BJ (cell line): ENCODE data around the gene KCNK6. TPM values are rescaled to one million over a fixed set of nuclear protein-coding genes. Genes with fewer than 3 reads are reported as not detected.

Experiments
- CTCF ChIA-PET: fragments of 350-600 bp; formaldehyde crosslinking; extraction: SDS; loops from one replicate; lab custom pipeline; 2021; ENCODE audit warnings: antibody characterized with exemption, inconsistent platforms; lab: Yijun Ruan, JAX
- POLR2A ChIA-PET: fragments of 300-600 bp; sonication (Branson Sonifier 250); formaldehyde crosslinking; extraction: SDS; loops from one replicate; lab custom pipeline; 2021; ENCODE audit warnings: antibody characterized with exemption; lab: Charles Lee
- DNase-seq: peaks from one replicate; pipeline ENCODE4 v3.0.0-alpha.2; 2011; ENCODE audit warnings: low read depth
- H3K27me3 ChIP-seq: 2 replicates; pipeline ENCODE4 v1.6.0; 2011; ENCODE audit warnings: low read length; ENCODE audit not compliant: control insufficient read depth, insufficient read depth
- H3K36me3 ChIP-seq: 2 replicates; pipeline ENCODE4 v1.5.1; 2011; ENCODE audit warnings: low read length; ENCODE audit not compliant: control insufficient read depth, insufficient read depth
- H3K4me3 ChIP-seq: 2 replicates; pipeline ENCODE4 v1.5.1; 2011; ENCODE audit warnings: low read depth, mild to moderate bottlenecking, control low read depth, low read length
- polyA plus RNA-seq: library from polyadenylated mRNA; depleted of rRNA; stranded (reverse); fragments of >200 nt; gene quantifications from 2 replicates; pipeline ENCODE4 v1.2.3, GENCODE V29; 2011
- TF ChIP-seq, protein P1 (sequence below): IDR thresholded peaks from 2 replicates; pipeline ENCODE4 v1.5.1; 2011; ENCODE audit warnings: low read depth, mild to moderate bottlenecking, control low read depth, inconsistent platforms, low read length, moderate library complexity; ENCODE audit not compliant: insufficient read depth

The KCNK6 gene
- polyA plus RNA-seq, 1 experiment = 16.5 TPM

- no peak for DNase-seq
- TF ChIP-seq, protein P1, sequence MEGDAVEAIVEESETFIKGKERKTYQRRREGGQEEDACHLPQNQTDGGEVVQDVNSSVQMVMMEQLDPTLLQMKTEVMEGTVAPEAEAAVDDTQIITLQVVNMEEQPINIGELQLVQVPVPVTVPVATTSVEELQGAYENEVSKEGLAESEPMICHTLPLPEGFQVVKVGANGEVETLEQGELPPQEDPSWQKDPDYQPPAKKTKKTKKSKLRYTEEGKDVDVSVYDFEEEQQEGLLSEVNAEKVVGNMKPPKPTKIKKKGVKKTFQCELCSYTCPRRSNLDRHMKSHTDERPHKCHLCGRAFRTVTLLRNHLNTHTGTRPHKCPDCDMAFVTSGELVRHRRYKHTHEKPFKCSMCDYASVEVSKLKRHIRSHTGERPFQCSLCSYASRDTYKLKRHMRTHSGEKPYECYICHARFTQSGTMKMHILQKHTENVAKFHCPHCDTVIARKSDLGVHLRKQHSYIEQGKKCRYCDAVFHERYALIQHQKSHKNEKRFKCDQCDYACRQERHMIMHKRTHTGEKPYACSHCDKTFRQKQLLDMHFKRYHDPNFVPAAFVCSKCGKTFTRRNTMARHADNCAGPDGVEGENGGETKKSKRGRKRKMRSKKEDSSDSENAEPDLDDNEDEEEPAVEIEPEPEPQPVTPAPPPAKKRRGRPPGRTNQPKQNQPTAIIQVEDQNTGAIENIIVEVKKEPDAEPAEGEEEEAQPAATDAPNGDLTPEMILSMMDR = no peak
- CTCF ChIA-PET = interaction anchor here (4.9 kb wide), 1 partner anchor 85 kb away, joined by 41 read pairs; no protein-coding TSS in a partner anchor
Observed at GRCh38 chr19:38329651-38330050, 10.0 kb downstream of the KCNK6 start.

DNA sequence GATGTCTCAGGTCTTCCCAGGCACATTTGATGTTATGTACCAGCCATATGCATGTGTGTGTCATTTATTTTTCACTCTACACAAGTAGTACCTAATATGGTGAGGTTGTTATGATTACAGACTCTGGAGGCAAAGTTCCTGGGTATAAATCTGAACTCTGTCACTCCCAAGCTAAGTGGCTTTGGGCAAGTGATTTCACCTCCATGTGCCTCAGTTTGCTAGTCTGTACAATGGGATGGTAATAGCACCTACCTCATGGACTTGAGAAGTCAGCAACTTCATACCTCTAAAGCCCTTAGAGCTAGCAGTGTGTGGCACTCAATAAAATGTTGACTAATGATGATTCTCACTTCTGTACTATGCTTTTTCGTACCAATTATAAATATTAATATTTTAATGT, 12.1 kb downstream of the KCNK6 start:
- ChIA-PET POLR2A (no interaction called here), CTCF (interaction anchor here (1.6 to 6.4 kb wide), 3 partner anchors 12 to 97 kb away, joined by 7 to 43 read pairs (median 41); partner anchors contain the start of gene KCNK6)
- TF ChIP-seq, protein P1 = no peak
- no peak for DNase-seq
- Histone ChIP-seq H3K36me3 (peaks cover 16% of the 10 kb centered on the region), H3K4me3 (no peak overlapping the region), H3K27me3 (no peaks in the 10 kb centered on the region)

More at GRCh38 chr19:38329651-38330050, 10.0 kb downstream of the KCNK6 start:
- H3K4me3 ChIP-seq = no peak overlapping the region
- H3K36me3 ChIP-seq = peaks cover 23% of the 10 kb centered on the region
- no peaks in the 10 kb centered on the region for H3K27me3 ChIP-seq
- POLR2A ChIA-PET = no interaction called here

- ChIA-PET CTCF (interaction anchor here (1.0 to 6.4 kb wide), 4 partner anchors 24 to 98 kb away, joined by 3 to 43 read pairs (median 23); no protein-coding TSS in a partner anchor), POLR2A (no interaction called here)
- Histone ChIP-seq H3K4me3 (no peak overlapping the region), H3K27me3 (no peaks in the 10 kb centered on the region), H3K36me3 (peaks cover 3% of the 10 kb centered on the region)
- TF ChIP-seq, protein P1 = no peak
- DNase-seq = no peak
Observed at GRCh38 chr19:38333245-38333644, 13.6 kb downstream of the KCNK6 start.

DNA sequence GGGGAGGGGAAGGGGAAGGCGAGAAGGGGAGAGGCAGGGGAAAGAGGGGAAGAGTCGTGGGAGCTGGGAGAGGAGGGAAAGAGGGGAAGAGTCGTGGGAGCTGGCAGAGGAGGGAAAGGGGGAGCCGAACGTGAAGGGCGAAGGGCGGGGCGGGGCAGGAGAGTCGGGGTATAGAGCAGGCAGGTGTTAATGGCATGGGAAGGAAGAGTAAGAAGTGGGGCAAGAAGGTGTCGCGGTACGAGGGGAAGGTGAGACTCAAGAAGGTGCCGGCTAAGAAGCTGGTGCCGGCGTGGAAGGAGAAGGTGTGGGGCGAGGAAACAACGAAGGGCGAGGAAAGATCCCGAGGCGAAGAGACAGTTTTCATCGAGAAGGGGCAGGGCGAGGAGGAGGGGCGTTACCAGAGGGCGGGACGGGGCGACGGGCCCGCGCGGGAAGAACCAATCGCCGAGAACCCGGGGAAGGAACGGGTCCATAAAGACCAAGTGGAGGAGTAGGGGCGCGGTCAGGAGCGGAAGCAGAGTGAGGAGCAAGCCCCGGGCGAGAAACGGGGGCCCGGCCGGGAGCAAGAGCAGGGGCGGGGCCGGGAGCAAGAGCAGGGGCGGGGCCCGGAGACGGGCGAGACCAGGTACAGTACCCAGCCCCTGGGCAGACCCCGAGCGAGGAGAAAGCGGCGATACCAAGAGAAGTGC, 16.4 kb downstream of the KCNK6 start:
- DNase-seq = peak; percentile 80
- H3K27me3 ChIP-seq = no peaks in the 10 kb centered on the region
- peak overlapping the region; percentile 76 for H3K4me3 ChIP-seq
- TF ChIP-seq, protein P1 = no peak
- POLR2A ChIA-PET = interaction anchor here (0.6 kb wide), 1 partner anchor 595 kb away, joined by 5 read pairs; no protein-coding TSS in a partner anchor
- H3K36me3 ChIP-seq = no peaks in the 10 kb centered on the region
- CTCF ChIA-PET = interaction anchor here (0.6 to 6.4 kb wide), 21 partner anchors 14 to 439 kb away, joined by 3 to 63 read pairs (median 4); partner anchors contain the start of genes GGN and PSMD8

- TF ChIP-seq, protein P1 = no peak
- peak; percentile 55 for DNase-seq
- Histone ChIP-seq H3K27me3 (no peaks in the 10 kb centered on the region), H3K4me3 (peak overlapping the region; percentile 76), H3K36me3 (no peaks in the 10 kb centered on the region)
- ChIA-PET POLR2A (no interaction called here), CTCF (interaction anchor here (0.9 to 6.4 kb wide), 8 partner anchors 14 to 102 kb away, joined by 3 to 63 read pairs (median 5); partner anchors contain the start of genes GGN and PSMD8)
Observed at GRCh38 chr19:38336638-38337359, 17.2 kb downstream of the KCNK6 start.
